H9 (cell line): ENCODE measurements around the gene WFDC5. TPM values are rescaled to one million over a fixed set of nuclear protein-coding genes. Genes with fewer than 3 reads are reported as not detected.

Experiments
- DNase-seq: peaks from one replicate; pipeline ENCODE4 v3.0.0-alpha.2; 2017
- H2AFZ ChIP-seq: one replicate; pipeline ENCODE4 v1.6.1; 2013; ENCODE audit warnings: mild to moderate bottlenecking, low read length, control low read depth, moderate library complexity
- H2AK5ac ChIP-seq: 2 replicates; pipeline ENCODE4 v1.6.1; 2013; ENCODE audit warnings: low read length, control low read depth, mixed read lengths; ENCODE audit not compliant: insufficient read length
- H2BK120ac ChIP-seq: one replicate; pipeline ENCODE4 v1.6.1; 2013; ENCODE audit warnings: low read depth, mild to moderate bottlenecking, low read length, control low read depth, inconsistent platforms; ENCODE audit not compliant: poor library complexity, severe bottlenecking
- H2BK12ac ChIP-seq: 2 replicates; pipeline ENCODE4 v1.6.1; 2013; ENCODE audit warnings: low read length, control low read depth, mixed read lengths, low read depth; ENCODE audit not compliant: insufficient read length
- H2BK15ac ChIP-seq: 2 replicates; pipeline ENCODE4 v1.6.1; 2013; ENCODE audit warnings: low read depth, low read length, control low read depth
- H2BK20ac ChIP-seq: one replicate; pipeline ENCODE4 v1.6.1; 2013; ENCODE audit warnings: low read depth, mild to moderate bottlenecking, low read length, control low read depth, inconsistent platforms; ENCODE audit not compliant: poor library complexity, severe bottlenecking
- H2BK5ac ChIP-seq: 2 replicates; pipeline ENCODE4 v1.6.1; 2013; ENCODE audit warnings: low read length, control low read depth, mixed read lengths; ENCODE audit not compliant: insufficient read length
- H3K14ac ChIP-seq: 2 replicates; pipeline ENCODE4 v1.6.1; 2013; ENCODE audit warnings: low read length, control low read depth; ENCODE audit not compliant: insufficient read depth
- H3K18ac ChIP-seq: 2 replicates; pipeline ENCODE4 v1.6.1; 2013; ENCODE audit warnings: low read depth, mild to moderate bottlenecking, mixed read lengths, low read length, control low read depth; ENCODE audit not compliant: insufficient read length
- H3K23ac ChIP-seq: 2 replicates; pipeline ENCODE4 v1.6.1; 2013; ENCODE audit warnings: low read length, control low read depth, mixed read lengths, low read depth; ENCODE audit not compliant: insufficient read length
- H3K23me2 ChIP-seq: 2 replicates; pipeline ENCODE4 v1.6.1; 2013; ENCODE audit warnings: low read depth, mild to moderate bottlenecking, mixed read lengths, low read length, control low read depth; ENCODE audit not compliant: insufficient read length, poor library complexity, severe bottlenecking
- H3K27ac ChIP-seq: 2 replicates; pipeline ENCODE4 v1.5.1; 2013; ENCODE audit warnings: low read length, control low read depth, mixed read lengths, low read depth; ENCODE audit not compliant: insufficient read length
- H3K27me3 ChIP-seq: 2 replicates; pipeline ENCODE4 v1.6.1; 2013; ENCODE audit warnings: low read length, control low read depth, inconsistent platforms; ENCODE audit not compliant: insufficient read depth
- H3K4ac ChIP-seq: 2 replicates; pipeline ENCODE4 v1.6.1; 2013; ENCODE audit warnings: low read depth, mild to moderate bottlenecking, control low read depth, inconsistent platforms, low read length, moderate library complexity
- H3K4me1 ChIP-seq: 2 replicates; pipeline ENCODE4 v1.6.1; 2013; ENCODE audit warnings: low read length, control low read depth, inconsistent platforms; ENCODE audit not compliant: insufficient read depth
- H3K4me2 ChIP-seq: 2 replicates; pipeline ENCODE4 v1.6.1; 2013; ENCODE audit warnings: low read length, control low read depth, mixed read lengths; ENCODE audit not compliant: insufficient read length, insufficient read depth
- H3K56ac ChIP-seq: 2 replicates; pipeline ENCODE4 v1.6.1; 2013; ENCODE audit warnings: low read depth, mild to moderate bottlenecking, mixed read lengths, low read length, control low read depth; ENCODE audit not compliant: insufficient read length
- H3K79me1 ChIP-seq: 2 replicates; pipeline ENCODE4 v1.6.1; 2013; ENCODE audit warnings: low read depth, mild to moderate bottlenecking, moderate library complexity, low read length, control low read depth, inconsistent platforms; ENCODE audit not compliant: insufficient read depth, poor library complexity, severe bottlenecking
- H3K79me2 ChIP-seq: 2 replicates; pipeline ENCODE4 v1.6.1; 2013; ENCODE audit warnings: low read length, control low read depth, inconsistent platforms; ENCODE audit not compliant: insufficient read depth
- H3K9ac ChIP-seq: 2 replicates; pipeline ENCODE4 v1.6.1; 2013; ENCODE audit warnings: low read length, control low read depth, mixed read lengths; ENCODE audit not compliant: insufficient read length; ENCODE audit errors: extremely low read depth
- H3K9me3 ChIP-seq: one replicate; pipeline ENCODE4 v1.6.1; 2013; ENCODE audit warnings: low read depth, low read length, inconsistent platforms; ENCODE audit not compliant: control insufficient read depth
- H3T11ph ChIP-seq: one replicate; pipeline ENCODE4 v1.6.1; 2013; ENCODE audit warnings: mild to moderate bottlenecking, low read length, control low read depth, inconsistent platforms
- H4K20me1 ChIP-seq: one replicate; pipeline ENCODE4 v1.6.1; 2013; ENCODE audit not compliant: control insufficient read depth, insufficient read length, insufficient read depth
- H4K5ac ChIP-seq: 2 replicates; pipeline ENCODE4 v1.6.1; 2013; ENCODE audit warnings: low read depth, mild to moderate bottlenecking, mixed read lengths, low read length, control low read depth; ENCODE audit not compliant: insufficient read length
- H4K8ac ChIP-seq: replicated peaks from 2 replicates; pipeline ENCODE4 v1.6.1; 2013; ENCODE audit warnings: low read length, control low read depth, mixed read lengths, low read depth; ENCODE audit not compliant: insufficient read length
- H4K91ac ChIP-seq: 2 replicates; pipeline ENCODE4 v1.6.1; 2013; ENCODE audit warnings: low read depth, mild to moderate bottlenecking, moderate library complexity, mixed read lengths, low read length, control low read depth; ENCODE audit not compliant: insufficient read length
- H3K27ac Mint-ChIP-seq, 3 experiments: 2 replicates in 2 of 3; 3 replicates in 1 of 3; pipeline ENCODE4 v1.8.0; 2020 to 2021; ENCODE audit warnings: mixed read lengths in 3 of 3, mild to moderate bottlenecking in 1 of 3, moderate library complexity in 1 of 3
- H3K27me3 Mint-ChIP-seq: 2 replicates; pipeline ENCODE4 v1.8.0; 2021; ENCODE audit warnings: low read depth, mild to moderate bottlenecking, moderate library complexity, mixed read lengths
- H3K36me3 Mint-ChIP-seq, 3 experiments: 2 replicates in 2 of 3; 3 replicates in 1 of 3; pipeline ENCODE4 v1.8.0; 2020 to 2021; ENCODE audit warnings: low read depth in 3 of 3, mixed read lengths in 3 of 3; ENCODE audit not compliant: insufficient read depth in 1 of 3
- H3K4me1 Mint-ChIP-seq, 2 experiments: 2 replicates each; pipeline ENCODE4 v1.8.0; 2020; ENCODE audit warnings: mixed read lengths in 2 of 2
- H3K4me3 Mint-ChIP-seq, 2 experiments: 2 replicates in 1 of 2; 3 replicates in 1 of 2; pipeline ENCODE4 v1.8.0; 2020 to 2021; ENCODE audit warnings: mild to moderate bottlenecking in 2 of 2, mixed read lengths in 2 of 2, moderate library complexity in 1 of 2
- H3K9me3 Mint-ChIP-seq, 2 experiments: 2 replicates in 1 of 2; 3 replicates in 1 of 2; pipeline ENCODE4 v1.8.0; 2020; ENCODE audit warnings: mild to moderate bottlenecking in 2 of 2, mixed read lengths in 2 of 2, moderate library complexity in 1 of 2
- CTCF ChIP-seq: fragments of 200-600 bp; sonication (generic); conservative IDR thresholded peaks from 3 replicates; pipeline ENCODE4 v1.8.0; 2021; ENCODE audit warnings: antibody characterized with exemption, mild to moderate bottlenecking
- WGBS: extraction: QIAGEN DNeasy Blood & Tissue Kit; methylation state at CpG from one replicate; pipeline ENCODE4 v1.1.7; 2013; ENCODE audit warnings: missing lambda C conversion rate, low lambda C conversion rate, mixed read lengths; ENCODE audit not compliant: insufficient read length; ENCODE audit errors: extremely low coverage; 5-methylcytosine and 5-hydroxymethylcytosine counted together
- total RNA-seq: library from RNA; stranded (reverse); gene quantifications from 2 replicates; pipeline ENCODE4 v1.2.1, GENCODE V29; 2021

The WFDC5 gene
- total RNA-seq, 1 experiment from 2014 or later, result not detected

GRCh38 chr20:45105317-45105716 is 9.7 kb downstream of the WFDC5 start:
- no CpG with 5 or more reads among the region's 2 CpGs for WGBS
- H4K8ac ChIP-seq, result no peak overlapping the region
- H2BK20ac ChIP-seq, result no peak overlapping the region
- no peak overlapping the region for H2AK5ac ChIP-seq
- H3K27me3 ChIP-seq, result no peaks in the 10 kb centered on the region
- H3K4me1 Mint-ChIP-seq, result peaks cover 6% of the 10 kb centered on the region in 2 experiments
- TF ChIP-seq CTCF, result no peak
- H3K18ac ChIP-seq, result no peak overlapping the region
- no peak overlapping the region for H4K91ac ChIP-seq
- H2BK120ac ChIP-seq, result no peak overlapping the region
- H3K23ac ChIP-seq, result no peak overlapping the region
- no peak overlapping the region for H3K9ac ChIP-seq
- H2BK5ac ChIP-seq, result no peak overlapping the region
- no peak overlapping the region for H4K5ac ChIP-seq
- H3K14ac ChIP-seq, result no peak overlapping the region
- H3K27ac ChIP-seq, result no peak overlapping the region
- H3K27ac Mint-ChIP-seq, result no peak overlapping the region
- no peaks in the 10 kb centered on the region for H3K23me2 ChIP-seq
- H3K56ac ChIP-seq, result no peak overlapping the region
- H3K9me3 ChIP-seq, result no peaks in the 10 kb centered on the region
- no peaks in the 10 kb centered on the region for H3K79me1 ChIP-seq
- H3K4me1 ChIP-seq, result no peaks in the 10 kb centered on the region; the same call in 1 of the 2 replicates
- no peaks in the 10 kb centered on the region for H3K79me2 ChIP-seq
- H3K4me3 Mint-ChIP-seq, result no peak overlapping the region; a peak in 1 of 5 replicates
- no peak overlapping the region for H3K4me2 ChIP-seq
- no peaks in the 10 kb centered on the region for H3K36me3 Mint-ChIP-seq
- H4K20me1 ChIP-seq, result no peaks in the 10 kb centered on the region
- H3K4ac ChIP-seq, result no peak overlapping the region
- no peak overlapping the region for H2BK12ac ChIP-seq
- H3K27me3 Mint-ChIP-seq, result peaks cover 20% of the 10 kb centered on the region
- DNase-seq, result no peak
- H2BK15ac ChIP-seq, result no peak overlapping the region
- H2AFZ ChIP-seq, result no peak overlapping the region
- no peak overlapping the region for H3T11ph ChIP-seq
- H3K9me3 Mint-ChIP-seq, result no peaks in the 10 kb centered on the region; a peak in 1 of 5 replicates
